ENCODE data around the gene RITA1.

The RITA1 gene

DNA sequence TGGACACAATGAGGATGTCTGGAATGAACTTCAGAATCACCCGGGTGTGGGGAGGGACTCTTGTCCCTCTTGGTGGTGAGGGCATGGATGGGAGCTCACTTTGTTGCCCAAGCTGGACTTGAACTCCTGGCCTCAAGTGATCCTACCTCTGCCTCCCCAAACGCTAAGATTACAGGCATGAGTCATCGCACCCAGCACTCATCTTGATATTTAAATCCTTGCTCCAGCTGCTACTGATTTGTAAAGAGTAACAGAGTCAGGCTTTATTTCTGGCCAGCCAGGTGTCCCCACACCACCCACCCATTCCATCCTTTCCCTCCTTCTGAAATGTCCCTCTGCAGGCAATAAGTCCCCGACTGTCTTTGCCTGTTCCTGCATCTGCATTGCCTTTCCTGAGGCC, 5.2 kb upstream of the RITA1 start:
- FAIRE-seq, result no peak

DNA sequence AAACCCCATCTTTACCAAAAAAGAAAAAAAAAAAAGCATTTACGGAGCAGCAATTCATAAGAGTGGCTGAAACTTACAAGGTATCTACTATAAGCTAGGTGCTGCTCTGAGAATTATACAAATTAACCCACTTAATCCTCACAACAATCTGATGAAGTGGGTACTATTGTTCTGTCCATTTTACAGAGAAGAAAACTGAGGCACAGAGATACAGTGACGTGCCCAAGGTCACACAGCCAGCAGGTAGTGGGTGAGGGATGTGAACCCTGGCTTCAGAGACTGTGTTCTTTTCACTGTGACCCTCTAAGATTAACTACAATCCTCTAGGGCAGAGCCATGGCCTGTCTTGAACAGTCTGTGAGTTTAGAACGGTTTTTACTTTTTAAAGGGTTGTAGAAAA, 3.5 kb upstream of the RITA1 start:
- FAIRE-seq, result no peak

DNA sequence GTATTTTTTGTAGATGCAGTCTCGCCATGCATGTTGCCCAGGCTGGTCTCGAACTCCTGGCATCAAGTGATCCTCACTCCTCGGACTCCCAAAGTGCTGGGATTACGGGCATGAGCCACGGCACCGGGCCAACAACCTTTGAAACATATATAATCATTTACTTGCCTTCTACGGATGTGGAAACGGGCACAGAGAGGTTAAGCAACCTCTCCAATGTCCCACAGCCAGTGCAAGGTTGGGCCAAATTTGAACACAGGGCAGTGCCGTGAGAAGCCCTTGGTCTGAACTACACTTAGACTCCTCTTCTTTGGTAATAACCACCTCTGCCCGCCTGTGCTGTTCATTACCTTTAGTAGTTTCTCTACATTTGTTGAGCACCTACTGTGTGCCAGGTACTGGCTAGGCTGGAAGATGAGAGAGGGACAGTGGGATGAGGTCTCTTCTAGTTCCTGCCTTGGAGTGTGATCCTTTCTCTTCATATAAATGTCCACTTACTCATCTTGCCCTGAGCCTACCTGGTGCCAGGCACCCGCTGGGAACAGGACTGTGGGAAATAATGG, 2.4 kb upstream of the RITA1 start:
- FAIRE-seq, result no peak

DNA sequence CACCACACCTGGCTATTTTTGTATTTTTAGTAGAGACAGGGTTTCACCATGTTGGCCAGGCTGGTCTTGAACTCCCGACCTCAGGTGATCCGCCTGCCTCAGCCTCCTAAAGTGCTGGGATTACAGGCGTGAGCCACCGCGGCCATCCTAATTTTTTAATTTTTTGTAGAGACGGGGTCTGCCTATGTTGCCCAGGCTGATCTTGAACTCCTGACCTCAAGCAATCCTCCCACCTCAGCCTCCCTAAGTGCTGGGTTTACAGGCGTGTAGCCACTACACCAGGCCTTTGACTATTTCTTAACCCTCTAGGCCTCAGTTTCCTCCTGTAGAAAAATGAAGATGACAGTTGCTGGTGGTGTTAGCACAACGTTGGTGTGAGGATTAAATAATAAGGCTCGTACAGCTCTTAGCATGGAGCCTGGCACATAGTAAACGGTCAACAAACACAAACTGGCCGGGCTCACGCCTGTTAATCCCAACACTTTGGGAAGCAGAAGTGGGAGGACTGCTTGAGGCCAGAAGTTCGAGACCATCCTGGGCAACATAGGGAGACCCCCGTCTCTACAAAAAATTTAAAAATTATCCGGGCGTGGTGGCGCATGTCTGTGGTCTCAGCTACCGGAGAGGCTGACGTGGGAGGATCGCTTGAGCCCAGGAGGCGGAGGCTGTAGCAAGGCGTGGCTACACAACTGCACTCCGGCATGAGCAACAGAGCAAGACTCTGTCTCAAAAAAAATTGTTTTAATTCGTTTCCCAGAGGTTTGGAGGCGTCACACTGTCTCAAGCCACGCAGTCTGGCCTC, 1.2 kb upstream of the RITA1 start:
- no peak for FAIRE-seq

DNA sequence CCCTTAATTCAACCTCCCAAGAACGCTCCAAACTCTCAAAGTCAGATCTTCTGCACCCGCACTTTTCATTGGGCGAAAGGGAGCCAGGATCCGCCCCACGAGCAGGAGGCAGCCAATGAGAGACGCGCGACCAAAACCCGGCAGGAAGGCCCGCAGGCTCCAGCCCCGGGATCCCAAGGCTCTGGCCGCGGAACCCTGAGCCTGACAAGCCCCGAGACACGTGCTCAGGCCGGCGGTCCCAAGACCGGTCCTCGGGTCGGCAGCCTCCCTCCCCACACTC, 681 bp upstream of the RITA1 start:
- no peak for FAIRE-seq

DNA sequence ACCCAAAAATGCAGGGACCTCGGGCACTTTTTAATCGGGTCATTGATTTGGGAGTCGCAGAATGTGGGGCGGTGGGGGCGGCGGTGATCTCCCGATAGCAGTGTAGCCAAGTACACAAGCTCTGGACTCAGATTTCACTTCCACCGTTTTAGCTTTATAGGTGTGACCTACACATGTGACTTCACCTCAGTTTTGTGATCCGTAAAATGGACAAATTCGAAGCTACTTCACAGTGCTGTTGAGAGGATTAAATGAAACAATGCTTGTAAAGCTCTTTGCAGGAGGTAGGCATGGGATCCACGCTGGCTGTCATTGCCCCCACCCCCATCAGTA, 478 bp downstream of the RITA1 start:
- FAIRE-seq, result no peak

DNA sequence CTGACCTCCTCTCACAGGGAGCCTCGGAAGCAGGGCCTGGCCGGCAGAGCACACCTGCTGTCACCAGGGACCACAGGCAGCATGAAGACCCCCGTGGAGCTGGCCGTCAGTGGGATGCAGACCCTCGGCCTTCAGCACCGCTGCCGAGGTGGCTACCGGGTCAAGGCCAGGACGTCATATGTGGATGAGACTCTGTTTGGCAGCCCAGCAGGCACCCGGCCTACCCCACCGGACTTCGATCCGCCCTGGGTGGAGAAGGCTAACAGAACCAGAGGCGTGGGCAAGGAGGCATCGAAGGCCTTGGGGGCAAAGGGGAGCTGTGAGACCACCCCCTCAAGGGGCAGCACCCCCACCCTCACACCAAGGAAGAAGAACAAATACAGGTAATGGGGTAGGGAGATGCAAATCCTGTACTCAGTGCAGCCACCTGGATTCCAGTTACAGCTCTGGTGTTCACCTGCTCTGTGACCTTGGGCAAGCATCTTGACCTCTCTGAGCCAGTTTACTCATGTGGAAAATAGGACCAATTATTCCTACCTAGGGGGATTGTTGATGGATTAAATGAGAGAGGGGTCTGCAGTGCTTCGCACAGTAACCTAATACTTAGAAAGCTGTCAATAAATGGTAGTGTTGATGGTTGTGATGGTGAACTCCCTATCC, 1.3 kb downstream of the RITA1 start:
- FAIRE-seq, result no peak

DNA sequence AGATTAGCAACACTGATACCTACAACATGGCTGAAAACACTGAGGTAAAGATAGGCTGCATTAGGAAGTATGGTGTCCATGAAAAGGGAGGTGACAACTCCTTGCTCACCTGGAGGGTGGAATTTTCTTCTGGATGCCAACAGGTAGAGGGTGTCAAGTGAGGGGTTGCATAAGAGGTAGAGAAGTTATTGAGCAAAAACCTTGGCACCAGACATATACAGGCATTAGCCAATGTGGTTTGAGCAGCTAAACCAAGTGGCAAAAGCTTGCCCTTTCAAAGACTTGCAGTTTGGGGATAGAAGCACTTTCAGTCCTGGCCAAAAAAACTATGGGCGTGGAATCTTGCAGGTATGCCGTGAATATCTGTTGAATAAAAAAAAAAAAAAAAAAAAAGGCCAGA, 3.8 kb downstream of the RITA1 start:
- no peak for FAIRE-seq

DNA sequence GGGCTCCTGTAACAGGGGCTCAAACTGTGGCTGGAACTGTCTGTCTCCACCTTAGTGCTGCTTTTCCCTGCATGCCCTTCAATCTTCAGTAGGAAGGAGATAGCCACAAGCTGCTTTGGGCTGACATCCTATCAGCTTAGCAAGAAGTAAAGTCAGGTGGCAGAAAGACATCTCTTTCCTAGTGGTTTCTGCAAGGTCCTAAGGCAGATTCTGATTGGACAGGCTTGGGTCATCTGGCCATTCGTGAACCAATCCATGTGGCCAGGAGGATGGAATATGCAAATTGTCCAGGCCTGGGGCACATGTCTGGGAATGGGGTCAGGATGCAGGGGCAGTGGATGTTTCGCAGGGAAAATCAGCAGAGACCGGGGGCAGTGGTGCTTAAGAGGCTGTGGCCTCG, 5.2 kb downstream of the RITA1 start:
- FAIRE-seq, result no peak

DNA sequence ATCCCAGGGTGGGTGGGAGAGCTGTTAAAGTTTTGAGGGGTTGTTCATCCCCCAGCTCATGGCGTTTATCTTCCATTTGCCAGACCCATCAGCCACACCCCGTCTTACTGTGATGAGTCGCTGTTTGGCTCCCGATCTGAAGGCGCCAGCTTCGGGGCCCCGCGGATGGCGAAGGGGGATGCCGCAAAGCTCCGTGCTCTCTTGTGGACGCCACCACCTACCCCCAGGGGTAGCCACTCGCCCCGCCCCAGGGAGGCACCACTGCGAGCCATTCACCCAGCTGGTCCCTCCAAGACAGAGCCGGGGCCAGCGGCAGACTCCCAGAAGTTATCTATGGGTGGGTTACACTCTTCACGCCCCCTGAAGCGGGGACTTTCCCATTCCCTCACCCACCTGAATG, 5.7 kb downstream of the RITA1 start:
- no peak for FAIRE-seq

DNA sequence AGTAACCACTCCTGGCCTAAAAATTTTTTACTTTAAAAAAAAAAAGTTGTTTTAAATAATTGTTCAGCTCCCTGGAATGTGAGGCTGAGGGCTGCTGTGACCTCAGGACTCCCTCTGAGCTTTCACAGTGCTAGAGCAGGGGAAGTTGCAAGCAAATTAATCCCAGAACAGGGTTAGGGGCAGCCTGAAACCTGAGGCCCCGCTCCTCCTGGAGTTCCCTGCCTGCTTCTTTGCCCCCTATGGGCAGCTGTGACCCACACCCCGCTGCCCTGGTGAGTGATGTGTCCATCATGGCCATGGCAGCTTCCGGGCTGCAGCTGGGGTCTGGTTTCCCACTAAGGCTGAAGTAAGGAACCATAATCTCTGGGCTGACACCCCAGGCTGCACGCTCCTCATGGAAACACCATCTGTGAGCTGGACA, 9.5 kb downstream of the RITA1 start:
- FAIRE-seq, result no peak

DNA sequence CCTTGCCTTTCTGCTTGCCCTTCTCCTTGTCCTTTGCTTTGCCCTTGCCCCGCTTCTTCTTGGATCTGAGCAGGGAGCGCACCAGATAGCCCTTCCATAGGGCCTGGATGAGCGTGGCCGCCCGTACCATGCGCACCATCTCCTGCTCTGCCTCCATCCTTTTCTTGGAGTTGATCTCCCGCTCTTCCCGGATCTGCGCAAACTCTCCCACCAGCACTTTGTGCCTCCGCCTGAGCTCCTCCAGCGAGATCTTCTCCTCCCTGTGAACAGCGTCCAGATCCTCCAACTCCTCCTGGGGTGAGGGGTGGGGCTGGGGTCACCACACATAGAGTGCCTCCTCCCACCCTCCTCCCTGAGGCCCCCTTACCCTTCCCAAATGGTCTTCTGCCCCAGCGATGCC, 10.1 kb downstream of the RITA1 start:
- FAIRE-seq, result no peak

DNA sequence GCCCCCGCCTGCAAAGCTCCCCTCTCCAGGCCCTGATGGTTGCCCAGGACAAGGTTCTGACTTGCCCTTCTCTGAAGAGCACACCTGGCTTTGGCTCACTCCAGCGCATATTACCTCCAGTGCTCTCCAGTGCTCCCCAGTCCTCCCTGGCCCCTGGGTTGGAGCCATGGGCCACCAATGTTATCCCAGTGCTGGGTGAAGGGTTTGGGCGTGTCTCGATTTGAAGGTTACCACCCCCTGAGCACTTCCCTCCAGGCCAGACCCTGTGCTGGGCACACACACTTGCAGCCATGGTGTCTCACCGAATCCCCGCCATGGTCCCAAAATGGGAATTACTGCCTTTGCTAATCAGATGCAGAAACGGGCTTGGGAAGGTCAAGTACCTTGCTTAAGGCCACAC, 11.1 kb downstream of the RITA1 start:
- FAIRE-seq, result no peak

DNA sequence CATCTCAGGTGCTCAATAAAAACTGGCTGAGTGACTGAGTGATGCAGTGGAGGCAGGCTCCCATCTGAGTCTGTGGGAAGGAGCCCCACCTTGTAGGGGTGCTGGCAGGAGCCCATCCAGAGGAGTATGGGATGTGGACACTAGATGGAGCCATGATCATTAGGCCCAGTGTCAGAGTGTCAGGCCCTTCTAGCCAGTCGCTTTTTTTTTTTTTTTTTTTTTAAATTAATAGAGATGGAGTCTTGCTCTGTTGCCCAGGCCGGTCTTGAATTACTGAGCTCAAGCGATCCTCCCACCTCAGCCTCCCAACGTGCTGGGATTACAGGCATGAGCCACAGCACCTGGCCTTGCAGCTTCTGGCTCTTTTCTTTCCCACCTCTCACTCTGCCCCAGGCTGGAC, 11.5 kb downstream of the RITA1 start:
- no peak for FAIRE-seq

DNA sequence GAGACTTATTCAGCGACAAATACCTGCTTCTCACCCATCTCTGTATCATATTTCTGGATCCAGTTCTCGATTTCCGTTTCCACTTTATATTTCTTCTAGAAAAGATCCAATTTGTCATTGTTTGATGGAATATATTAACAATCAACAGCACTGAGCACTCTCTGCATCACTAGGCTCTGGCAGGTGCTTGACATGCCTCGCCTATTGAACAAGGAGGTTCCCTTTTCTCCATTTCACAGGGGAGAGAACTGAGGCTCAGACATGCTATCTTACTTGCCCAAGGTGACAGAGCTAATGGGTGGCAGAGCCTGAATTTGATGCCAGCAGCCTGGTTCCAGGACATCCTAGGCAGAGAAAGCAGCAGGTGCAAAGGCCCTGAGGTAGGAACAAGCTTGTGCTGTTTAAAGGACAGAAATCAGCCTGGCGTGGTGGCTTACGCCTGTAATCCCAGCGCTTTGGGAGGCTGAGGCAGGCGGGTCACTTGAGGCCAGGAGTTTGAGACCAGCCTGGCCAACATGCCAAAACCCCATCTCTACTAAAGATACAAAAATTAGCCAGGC, 12.1 kb downstream of the RITA1 start:
- no peak for FAIRE-seq

DNA sequence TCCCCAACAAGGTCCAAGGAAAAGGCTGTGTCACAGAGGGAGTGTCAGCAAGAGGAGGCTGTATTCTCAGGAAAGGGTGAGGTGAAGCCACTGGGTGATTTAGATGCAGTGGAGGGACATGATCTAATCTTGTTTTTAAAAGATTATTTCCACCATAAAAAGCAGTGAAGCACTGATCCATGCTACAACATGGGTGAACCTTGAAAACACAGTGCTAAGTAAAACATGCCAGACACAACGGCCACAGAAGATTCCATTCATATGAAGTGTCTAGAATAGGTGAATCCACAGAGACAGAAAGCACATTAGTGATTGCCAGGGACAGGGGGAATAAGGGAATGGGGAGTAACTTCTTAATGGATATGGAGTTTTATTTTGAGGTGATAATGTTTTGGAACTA, 12.8 kb downstream of the RITA1 start:
- FAIRE-seq, result no peak

DNA sequence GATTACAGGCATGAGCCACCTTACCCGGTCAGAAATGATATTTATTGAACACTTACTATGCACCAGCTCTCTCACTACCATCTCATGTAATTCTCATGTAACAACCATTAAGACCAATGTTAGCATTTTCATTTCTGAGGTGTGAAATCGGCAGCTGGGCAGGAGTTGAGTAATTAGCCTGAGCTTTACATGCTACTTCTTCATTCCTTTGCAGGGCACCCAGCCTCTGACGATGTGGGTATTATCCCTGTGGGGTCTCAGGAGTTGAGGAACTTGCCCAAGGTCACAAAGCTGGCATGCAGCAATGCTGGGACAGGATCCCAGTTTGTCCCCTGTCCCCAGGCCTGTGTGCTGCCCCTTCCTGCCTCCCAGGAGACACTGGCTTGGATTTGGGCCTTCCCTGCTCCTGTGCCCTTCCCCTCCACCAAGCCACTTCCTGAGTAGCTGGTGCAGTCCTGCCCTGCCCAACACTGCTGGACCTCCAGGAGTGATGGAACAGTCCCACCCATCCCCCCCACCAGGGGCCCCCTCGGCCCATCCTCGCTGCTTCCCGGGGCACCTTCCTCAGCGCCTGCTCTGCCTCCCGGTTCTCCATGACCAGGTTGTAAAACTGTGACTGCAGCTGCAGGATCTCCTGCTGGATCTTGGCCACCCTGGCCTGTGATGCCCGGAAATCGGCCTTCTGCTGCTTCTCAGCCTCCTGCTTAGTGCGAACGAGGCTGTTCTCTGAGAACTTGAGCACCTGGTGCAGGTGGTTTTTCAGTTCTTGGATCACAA, 14.7 kb downstream of the RITA1 start:
- no peak for FAIRE-seq

DNA sequence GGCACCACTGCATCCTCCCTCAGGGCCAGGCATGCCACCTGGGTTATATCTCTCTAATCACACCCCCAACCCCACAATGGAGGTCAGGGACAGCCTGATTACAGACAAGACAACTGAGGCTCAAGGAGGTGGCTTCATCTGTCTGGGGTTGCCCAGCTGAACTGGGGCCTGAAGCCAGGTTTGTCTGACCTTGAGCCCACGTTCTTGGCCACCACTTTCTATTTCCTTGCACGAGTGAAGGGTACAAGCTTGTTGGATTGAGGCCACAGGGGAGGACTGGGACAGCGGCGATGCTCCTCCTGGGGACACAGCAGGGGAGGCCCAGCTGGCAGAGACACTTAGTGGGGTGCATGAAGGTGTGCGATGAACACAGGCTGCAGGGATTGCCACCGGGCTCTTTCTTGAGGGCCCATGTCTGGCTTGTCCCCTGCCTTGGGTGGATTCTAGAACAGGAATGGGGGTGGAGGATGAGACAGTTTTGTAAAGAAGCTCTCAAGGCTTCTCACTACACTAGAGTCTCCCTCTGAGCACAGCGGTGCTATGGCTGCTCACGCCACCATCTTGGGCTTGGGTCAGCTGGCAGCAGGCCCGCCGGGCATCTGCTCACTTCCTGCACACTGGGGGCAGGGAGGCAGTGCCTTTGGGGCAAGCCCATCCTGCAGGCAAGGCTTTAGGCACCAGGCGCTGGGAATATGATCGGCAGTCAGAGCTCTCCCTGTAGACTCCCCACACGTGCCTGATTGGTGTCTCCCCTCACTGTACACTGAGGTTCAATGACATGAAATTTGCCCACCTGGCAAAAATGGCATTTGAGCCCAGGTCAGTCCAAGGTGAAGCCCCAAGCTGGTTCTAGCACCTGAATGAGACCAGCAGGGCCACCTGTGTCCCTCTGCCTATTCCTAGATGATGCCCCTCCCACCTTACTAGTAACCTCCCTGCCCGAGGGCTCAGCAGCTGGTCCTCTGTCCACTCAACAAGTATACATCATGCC, 16.0 kb downstream of the RITA1 start:
- FAIRE-seq, result no peak

DNA sequence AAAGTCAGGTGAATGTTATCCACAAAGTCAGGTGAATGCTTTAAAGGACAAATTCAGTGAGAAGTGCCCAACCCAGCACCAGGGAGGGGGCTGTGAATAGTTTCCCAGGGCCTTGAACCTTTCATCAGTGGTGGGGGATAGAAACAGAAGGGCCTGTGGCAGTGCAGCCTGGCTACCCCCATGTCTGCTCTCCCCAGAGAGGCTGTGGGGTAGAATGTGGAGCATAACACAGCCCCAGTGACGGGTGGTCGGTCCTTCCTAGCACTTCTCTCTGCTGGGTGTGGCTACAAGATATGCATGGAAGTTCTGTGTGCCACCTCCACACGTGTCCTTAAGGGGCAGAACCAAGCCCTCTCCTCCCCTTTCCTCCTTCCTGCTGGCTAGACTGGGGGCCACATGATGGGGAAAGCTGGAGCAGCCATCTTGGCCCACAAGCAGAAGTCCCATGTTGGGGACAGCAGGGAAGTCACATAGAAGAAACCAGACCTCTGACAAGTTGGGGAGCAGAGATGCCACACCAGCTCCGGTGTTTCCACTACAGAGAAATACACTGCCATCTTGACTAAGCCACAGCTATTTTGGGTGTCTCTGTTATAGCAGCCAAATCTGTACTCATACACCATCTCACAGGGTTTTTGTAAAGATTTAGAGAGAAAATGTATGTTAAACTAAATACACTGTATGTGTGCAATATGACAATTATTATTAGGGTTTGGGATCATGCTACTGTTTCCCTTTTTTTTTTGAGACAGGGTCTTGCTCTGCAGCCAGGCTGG, 17.0 kb downstream of the RITA1 start:
- no peak for FAIRE-seq

DNA sequence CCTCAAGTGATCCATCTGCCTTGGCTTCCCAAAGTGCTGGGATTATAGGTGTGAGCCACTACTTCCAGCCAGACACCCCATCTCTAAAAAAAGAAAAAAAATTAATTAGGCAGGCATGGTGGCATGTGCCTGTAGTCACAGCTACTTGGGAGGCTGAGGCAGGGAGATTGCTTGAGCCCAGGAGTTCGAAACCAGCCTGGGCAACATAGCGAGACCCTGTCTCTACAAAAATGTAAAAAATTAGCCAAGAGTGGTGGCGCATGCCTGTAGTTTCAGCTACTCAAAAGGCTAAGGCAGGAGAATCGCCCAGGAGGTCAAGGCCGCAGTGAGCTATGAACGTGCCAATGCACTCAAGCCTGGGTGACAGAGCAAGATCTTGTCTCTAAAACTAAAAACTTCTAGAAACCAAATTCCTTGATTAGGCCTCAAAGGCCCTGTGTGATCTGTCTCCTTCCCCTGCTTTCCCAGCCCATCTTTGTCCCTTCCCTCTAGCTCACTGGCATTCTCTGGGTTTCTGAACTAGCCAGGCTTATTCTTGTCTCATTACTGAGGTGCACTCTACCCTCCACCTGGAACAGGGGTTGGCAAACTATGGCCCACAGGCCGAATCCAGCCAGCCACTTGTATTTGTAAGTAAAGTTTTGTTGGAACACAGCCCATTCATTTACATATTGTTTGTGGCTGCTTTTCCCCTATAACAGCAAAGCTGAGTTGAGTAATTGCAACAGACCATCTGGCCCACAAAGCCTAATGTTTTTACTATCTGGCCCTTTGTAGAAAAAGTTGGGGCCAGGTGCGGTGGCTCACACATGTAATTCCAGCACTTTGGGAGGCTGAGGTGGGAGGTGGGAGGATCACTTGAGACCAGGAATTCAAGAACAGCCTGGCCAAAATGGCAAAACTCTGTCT, 18.6 kb downstream of the RITA1 start:
- no peak for FAIRE-seq

DNA sequence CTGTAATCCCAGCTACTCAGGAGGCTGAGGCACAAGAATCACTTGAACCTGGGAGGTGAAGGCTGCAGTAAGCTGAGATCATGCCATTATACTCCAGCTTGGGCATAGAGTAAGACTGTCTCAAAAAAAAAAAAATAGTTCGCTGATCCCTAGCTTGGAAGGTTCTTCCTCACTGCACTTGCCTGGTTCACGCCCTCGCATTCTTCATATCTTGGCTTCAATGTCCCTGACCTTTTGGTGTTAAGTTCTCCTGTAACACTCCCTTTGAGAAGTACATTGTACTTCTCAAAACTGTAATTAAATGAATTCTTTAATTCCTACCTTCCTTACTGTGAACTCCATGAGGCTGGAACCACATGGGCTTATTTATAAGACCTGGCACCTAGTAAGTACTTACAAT, 19.3 kb downstream of the RITA1 start:
- FAIRE-seq, result no peak

Data from islet of Langerhans (tissue), 1 donor.